Dermis microvascular lymphatic vessel endothelial cell (primary cell): Measurements from ENCODE around the gene RAB40C. TPM values are rescaled to one million over a fixed set of nuclear protein-coding genes. Genes with fewer than 3 reads are reported as not detected.

Source experiments
- DNase-seq, 2 donors: peaks; one replicate each; pipeline versions ENCODE4 v3.0.0 to v3.0.0-alpha.2; 2010; ENCODE audit warnings: low read depth in 2 of 2
- total RNA-seq: library from RNA; depleted of rRNA; stranded (reverse); fragments of >200 nt; gene quantifications from 2 replicates; pipeline ENCODE4 v1.2.1, GENCODE V29; 2014

Gene RAB40C
- 9.2 and 12.9 TPM in 2 replicates for total RNA-seq

GRCh38 chr16:589658-590187 is at the start of gene RAB40C:
TSS of gene RAB40C (plus strand) at chr16:590066. CDS start at chr16:590292, 226 bp downstream.
- DNase-seq, result peak; percentile 95 to 99

GRCh38 chr16:540645-541340 is 49.1 kb upstream of the RAB40C start:
- no peak for DNase-seq

- DNase-seq, result no peak
These were observed 46.3 kb upstream of the RAB40C start for GRCh38 chr16:543301-544164.

GRCh38 chr16:544517-544916 is 45.3 kb upstream of the RAB40C start:
- DNase-seq, result no peak

- peak in 1 of 2 donors; percentile 24 for DNase-seq
These were observed 42.7 kb upstream of the RAB40C start for GRCh38 chr16:546909-547770.

- no peak for DNase-seq
These were observed 41.3 kb upstream of the RAB40C start for GRCh38 chr16:548586-548985.

GRCh38 chr16:549544-550263 is 40.2 kb upstream of the RAB40C start:
- no peak for DNase-seq

GRCh38 chr16:551210-551609 is 38.7 kb upstream of the RAB40C start:
- DNase-seq, result no peak

- no peak for DNase-seq
These were observed 37.7 kb upstream of the RAB40C start for GRCh38 chr16:552171-552570.

- no peak for DNase-seq
These were observed 36.1 kb upstream of the RAB40C start for GRCh38 chr16:553601-554296.

- DNase-seq, result no peak
These were observed 35.6 kb upstream of the RAB40C start for GRCh38 chr16:554297-554621.

GRCh38 chr16:554640-555365 is 35.1 kb upstream of the RAB40C start:
- DNase-seq, result peak in 1 of 2 donors; percentile 47

GRCh38 chr16:555528-556473 is 34.1 kb upstream of the RAB40C start:
- DNase-seq, result no peak

- no peak for DNase-seq
These were observed 33.2 kb upstream of the RAB40C start for GRCh38 chr16:556474-557173.

- DNase-seq, result no peak
These were observed 32.2 kb upstream of the RAB40C start for GRCh38 chr16:557463-558297.

- DNase-seq, result no peak
These were observed 31.4 kb upstream of the RAB40C start for GRCh38 chr16:558298-559020.
